ENCODE results near the gene ZFYVE1. TPM values are rescaled to one million over a fixed set of nuclear protein-coding genes. Genes with fewer than 3 reads are reported as not detected.
A peak's percentile ranks its signal among the peaks of the same experiment; 100 is the strongest.
"Not testable (repeated sequence)": the region's sequence is repeated elsewhere in the genome, so short reads cannot be mapped to it uniquely, and the experiment has no call there.

ZFYVE1 gene
- total RNA-seq, 6 experiments from 2014 or later, result 13.6 to 18.3 (median 15.6) TPM

DNA sequence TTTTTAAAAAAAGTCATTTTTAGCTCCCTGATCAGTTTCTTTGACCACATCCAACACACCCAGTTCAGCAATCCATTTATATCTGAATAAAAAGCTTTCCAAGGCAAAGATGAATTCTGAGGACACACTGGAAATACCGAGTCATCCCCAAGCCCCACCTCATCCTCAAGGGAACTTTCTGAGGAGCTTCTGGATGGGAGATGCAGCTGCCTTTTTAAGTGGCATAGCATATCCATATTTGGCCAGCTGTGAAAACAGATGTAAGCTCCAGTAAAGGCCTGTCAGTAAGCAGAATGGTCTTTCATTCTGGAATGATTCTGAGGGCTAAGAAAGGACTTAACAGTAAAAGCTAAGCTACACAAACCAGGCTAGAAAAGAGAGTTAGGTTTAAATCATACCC is 18.4 kb downstream of the ZFYVE1 start:
- TF ChIP-seq, protein P1, sequence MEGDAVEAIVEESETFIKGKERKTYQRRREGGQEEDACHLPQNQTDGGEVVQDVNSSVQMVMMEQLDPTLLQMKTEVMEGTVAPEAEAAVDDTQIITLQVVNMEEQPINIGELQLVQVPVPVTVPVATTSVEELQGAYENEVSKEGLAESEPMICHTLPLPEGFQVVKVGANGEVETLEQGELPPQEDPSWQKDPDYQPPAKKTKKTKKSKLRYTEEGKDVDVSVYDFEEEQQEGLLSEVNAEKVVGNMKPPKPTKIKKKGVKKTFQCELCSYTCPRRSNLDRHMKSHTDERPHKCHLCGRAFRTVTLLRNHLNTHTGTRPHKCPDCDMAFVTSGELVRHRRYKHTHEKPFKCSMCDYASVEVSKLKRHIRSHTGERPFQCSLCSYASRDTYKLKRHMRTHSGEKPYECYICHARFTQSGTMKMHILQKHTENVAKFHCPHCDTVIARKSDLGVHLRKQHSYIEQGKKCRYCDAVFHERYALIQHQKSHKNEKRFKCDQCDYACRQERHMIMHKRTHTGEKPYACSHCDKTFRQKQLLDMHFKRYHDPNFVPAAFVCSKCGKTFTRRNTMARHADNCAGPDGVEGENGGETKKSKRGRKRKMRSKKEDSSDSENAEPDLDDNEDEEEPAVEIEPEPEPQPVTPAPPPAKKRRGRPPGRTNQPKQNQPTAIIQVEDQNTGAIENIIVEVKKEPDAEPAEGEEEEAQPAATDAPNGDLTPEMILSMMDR (IDR thresholded peaks at IDR 0.05), result no peak
- Mint-ChIP-seq H3K4me3 (no peak overlapping the region), H3K27ac (peak overlapping the region; percentile 13; the same call in 1 of the 2 replicates), H3K27me3 (ENCODE audit: insufficient read depth) (no peaks in the 10 kb centered on the region; the same call in 1 of the 2 replicates), H3K4me1 (ENCODE audit: low read depth) (peaks cover 11% of the 10 kb centered on the region), H3K36me3 (ENCODE audit: low read depth) (peaks cover 11% of the 10 kb centered on the region), H3K9me3 (no peaks in the 10 kb centered on the region)
- DNase-seq, result peak; percentile 10

DNA sequence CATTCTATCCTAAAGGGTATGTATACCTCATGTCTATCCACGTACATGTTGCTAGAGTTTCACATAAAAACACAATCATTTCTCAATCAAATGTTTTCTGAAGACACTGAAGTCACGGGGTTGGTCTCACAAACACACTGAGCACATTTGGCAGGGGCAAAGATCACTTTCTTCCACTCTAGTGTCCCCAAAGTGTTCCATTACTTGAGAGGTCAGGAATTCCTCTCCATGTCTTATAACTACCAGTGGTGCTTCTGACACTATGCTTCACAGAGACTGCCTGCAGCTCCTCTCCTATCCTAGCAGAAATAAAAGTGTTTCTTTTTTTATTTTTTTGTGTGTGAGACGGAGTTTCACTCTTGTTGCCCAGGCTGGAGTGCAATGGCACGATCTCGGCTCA is 19.1 kb downstream of the ZFYVE1 start:
- H3K9me3 Mint-ChIP-seq, result no peaks in the 10 kb centered on the region
- H3K27me3 Mint-ChIP-seq (ENCODE audit: insufficient read depth), result no peaks in the 10 kb centered on the region; the same call in 1 of the 2 replicates
- no peak for DNase-seq
- no peak overlapping the region for H3K4me3 Mint-ChIP-seq
- TF ChIP-seq, protein P1 (IDR thresholded peaks at IDR 0.05), result no peak
- H3K36me3 Mint-ChIP-seq (ENCODE audit: low read depth), result peaks cover 10% of the 10 kb centered on the region
- 0 out of 2 replicates have a peak overlapping the region, but pooled peaks have one; percentile 19 for H3K27ac Mint-ChIP-seq
- peaks cover 10% of the 10 kb centered on the region for H3K4me1 Mint-ChIP-seq (ENCODE audit: low read depth)

DNA sequence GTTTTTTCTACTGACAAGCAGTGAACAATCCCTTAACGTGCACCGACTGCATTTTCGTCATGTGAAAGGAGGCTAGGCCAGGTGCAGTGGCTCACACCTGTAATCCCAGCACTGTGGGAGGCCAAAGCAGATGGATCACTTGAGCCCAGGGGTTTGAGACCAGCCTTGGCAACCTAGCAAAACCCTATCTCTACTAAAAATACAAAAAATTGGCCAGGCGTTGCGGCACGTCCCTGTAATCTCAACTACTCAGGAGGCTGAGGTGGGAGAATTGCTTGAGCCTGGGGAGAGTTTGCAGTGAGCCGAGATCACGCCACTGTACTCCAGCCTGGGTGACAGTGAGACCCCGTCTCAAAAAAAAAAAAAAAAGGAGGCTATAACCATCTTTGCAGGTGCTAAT is 22.3 kb downstream of the ZFYVE1 start:
- Mint-ChIP-seq H3K4me1 (ENCODE audit: low read depth) (peaks cover 10% of the 10 kb centered on the region), H3K36me3 (ENCODE audit: low read depth) (peaks cover 14% of the 10 kb centered on the region)
- not testable (repeated sequence) for H3K27me3 Mint-ChIP-seq (ENCODE audit: insufficient read depth); DNase-seq; H3K4me3 Mint-ChIP-seq; H3K9me3 Mint-ChIP-seq; H3K27ac Mint-ChIP-seq

DNA sequence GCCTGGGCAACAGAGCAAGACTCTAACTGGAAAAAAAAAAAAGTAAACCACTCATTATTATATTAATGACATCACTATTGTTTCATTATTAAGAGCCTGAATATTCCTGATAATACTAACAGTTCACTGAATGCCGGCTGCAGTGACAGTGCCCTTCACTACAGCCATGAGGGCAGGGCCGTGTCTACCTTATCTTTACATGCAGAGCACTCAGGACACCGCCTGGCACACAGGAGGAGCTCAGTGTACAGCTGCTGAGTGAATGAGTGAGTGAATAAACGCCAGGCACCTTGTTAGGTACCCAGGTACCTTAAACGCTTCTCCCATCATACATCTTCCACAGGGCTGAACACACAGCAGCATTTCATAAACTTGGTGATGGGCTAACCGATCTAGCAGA is 23.2 kb downstream of the ZFYVE1 start:
- peaks cover 6% of the 10 kb centered on the region for H3K4me1 Mint-ChIP-seq (ENCODE audit: low read depth)
- no peaks in the 10 kb centered on the region for H3K9me3 Mint-ChIP-seq
- no peak overlapping the region for H3K27ac Mint-ChIP-seq
- TF ChIP-seq, protein P1 (IDR thresholded peaks at IDR 0.05), result no peak
- H3K36me3 Mint-ChIP-seq (ENCODE audit: low read depth), result peaks cover 9% of the 10 kb centered on the region
- DNase-seq, result no peak
- no peak overlapping the region for H3K4me3 Mint-ChIP-seq
- no peaks in the 10 kb centered on the region; the same call in 1 of the 2 replicates for H3K27me3 Mint-ChIP-seq (ENCODE audit: insufficient read depth)

DNA sequence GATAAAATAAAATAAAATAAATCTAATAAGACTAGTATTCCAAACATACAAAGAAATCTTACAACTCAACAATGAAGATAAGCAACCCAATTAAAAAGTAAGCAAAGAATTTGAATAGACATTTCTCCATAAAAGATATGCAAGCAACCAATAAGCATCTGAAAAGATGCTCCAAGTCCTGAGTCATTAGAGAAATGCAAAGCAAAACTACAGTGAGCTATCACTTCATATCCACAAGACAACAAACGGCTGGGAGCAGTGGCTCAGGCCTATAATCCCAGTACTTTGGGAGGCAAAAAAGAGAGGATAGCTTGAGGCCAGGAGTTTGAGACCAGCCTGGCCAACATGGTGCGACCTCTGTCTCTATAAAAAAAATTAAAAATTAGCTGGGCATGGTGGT is 26.8 kb downstream of the ZFYVE1 start:
- no peak overlapping the region for H3K4me3 Mint-ChIP-seq
- no peak overlapping the region for H3K27ac Mint-ChIP-seq
- no peaks in the 10 kb centered on the region for H3K9me3 Mint-ChIP-seq
- H3K27me3 Mint-ChIP-seq (ENCODE audit: insufficient read depth), result no peaks in the 10 kb centered on the region
- TF ChIP-seq, protein P1 (IDR thresholded peaks at IDR 0.05), result no peak
- no peaks in the 10 kb centered on the region; the same call in 1 of the 2 replicates for H3K4me1 Mint-ChIP-seq (ENCODE audit: low read depth)
- H3K36me3 Mint-ChIP-seq (ENCODE audit: low read depth), result peaks cover 32% of the 10 kb centered on the region
- DNase-seq, result no peak

DNA sequence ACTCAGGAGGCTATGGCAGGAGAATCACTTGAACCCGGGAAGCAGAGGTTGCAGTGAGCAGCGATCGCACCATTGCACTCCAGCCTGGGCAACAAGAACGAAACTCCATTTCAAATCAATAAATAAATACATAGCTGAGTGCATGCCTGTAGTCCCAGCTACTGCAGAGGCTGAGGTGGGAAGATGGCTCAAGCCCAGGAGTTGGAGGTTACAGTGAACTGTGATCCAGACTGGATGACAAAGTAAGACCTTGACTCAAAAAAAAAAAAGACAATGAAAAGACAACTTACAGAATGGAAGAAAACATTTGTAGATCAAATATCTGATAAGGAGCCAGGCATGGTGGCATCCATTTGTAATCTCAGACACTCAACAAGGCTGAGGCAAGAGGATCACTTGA is 27.6 kb downstream of the ZFYVE1 start:
- H3K9me3 Mint-ChIP-seq, result no peaks in the 10 kb centered on the region
- no peaks in the 10 kb centered on the region for H3K27me3 Mint-ChIP-seq (ENCODE audit: insufficient read depth)
- no peak for DNase-seq
- TF ChIP-seq, protein P1 (IDR thresholded peaks at IDR 0.05), result no peak
- no peaks in the 10 kb centered on the region; the same call in 1 of the 2 replicates for H3K4me1 Mint-ChIP-seq (ENCODE audit: low read depth)
- no peak overlapping the region for H3K4me3 Mint-ChIP-seq
- peaks cover 37% of the 10 kb centered on the region for H3K36me3 Mint-ChIP-seq (ENCODE audit: low read depth)
- H3K27ac Mint-ChIP-seq, result no peak overlapping the region

All from HFFc6 (cell line).